HG02623 (cell line): ENCODE measurements around the gene CLDN20.
"Not testable (repeated sequence)": the region's sequence is repeated elsewhere in the genome, so short reads cannot be mapped to it uniquely, and the experiment has no call there.

Experiments
- ATAC-seq: cut with Tn5 transposase; IDR thresholded peaks from one replicate; pipeline ENCODE4 v1.9.1; 2021; ENCODE audit warnings: moderate library complexity; ENCODE audit not compliant: unreplicated experiment

CLDN20 gene

DNA sequence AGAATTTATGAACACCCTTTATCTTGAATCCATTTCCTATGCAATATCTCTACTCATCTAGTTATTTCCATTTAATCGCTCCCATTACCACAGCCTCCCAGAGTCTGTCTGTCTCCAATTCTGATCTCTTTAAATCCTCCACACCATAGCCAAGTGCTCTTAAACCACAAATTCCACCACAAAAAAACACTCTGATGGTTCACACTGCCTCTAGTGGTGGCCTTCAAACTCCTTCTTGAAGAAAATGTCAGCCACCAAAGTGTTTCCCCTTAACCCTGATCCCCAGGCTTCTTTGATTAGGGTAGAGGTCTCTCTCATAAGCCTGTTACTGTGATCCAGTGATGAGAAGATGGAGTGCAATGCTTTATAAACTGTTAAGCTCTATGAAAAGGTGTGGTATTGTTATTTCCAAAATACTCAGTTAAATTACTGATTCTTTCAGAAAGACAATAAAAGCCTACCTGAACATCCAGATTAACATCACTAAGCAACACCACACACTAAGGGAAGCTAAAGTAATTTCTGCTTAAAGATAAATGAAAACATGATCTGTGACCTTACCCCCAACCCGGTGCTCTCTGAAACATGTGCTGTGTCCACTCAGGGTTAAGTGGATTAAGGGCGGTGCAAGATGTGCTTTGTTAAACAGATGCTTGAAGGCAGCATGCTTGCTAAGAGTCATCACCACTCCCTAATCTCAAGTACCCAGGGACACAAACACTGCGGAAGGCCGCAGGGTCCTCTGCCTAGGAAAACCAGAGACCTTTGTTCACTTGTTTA, 4.5 kb downstream of the CLDN20 start:
- ATAC-seq, result not testable (repeated sequence)

DNA sequence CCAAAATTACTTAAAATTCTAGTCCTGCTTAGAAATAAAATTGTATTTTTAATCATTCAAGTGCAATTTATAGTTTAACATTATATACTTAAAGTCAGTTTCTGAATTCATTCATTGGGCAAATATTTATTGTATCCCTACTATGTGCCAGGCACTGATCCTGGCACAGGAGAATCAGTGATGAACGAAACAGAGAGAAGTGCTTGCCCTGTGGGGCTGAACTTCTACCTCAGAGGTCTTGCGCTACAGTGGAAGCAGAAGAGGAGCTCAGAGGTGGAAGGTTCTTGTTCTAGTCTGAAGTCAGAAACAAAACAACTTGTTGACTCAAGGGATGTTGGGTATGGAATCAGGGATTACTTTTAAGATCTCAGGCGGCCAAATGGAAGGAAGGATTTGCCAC, 6.0 kb downstream of the CLDN20 start:
- ATAC-seq, result no peak

DNA sequence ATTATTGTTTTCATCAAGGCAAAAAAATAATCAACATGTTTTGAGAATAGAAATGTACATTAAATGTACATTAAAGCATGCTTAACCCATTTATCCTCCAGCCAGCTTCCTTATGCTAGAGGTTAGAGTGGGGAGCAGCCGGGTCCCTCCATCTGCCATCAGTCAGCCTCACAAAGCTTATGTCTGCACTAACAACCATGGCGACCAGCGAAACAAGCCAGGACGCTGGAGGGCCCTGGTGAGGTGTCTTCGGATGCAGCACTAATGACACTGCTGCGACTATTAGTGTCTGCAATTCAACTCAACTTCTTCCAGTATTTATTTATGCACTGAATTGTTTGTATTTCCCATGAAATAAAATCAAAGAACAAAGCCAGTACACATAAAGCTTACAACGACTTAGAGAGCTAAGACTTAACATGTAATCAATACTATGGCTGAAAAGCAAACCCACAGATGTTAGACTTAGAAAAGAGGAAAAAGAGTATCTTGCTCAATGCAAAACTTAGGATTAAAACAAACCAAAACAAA, 6.8 kb downstream of the CLDN20 start:
- no peak for ATAC-seq

DNA sequence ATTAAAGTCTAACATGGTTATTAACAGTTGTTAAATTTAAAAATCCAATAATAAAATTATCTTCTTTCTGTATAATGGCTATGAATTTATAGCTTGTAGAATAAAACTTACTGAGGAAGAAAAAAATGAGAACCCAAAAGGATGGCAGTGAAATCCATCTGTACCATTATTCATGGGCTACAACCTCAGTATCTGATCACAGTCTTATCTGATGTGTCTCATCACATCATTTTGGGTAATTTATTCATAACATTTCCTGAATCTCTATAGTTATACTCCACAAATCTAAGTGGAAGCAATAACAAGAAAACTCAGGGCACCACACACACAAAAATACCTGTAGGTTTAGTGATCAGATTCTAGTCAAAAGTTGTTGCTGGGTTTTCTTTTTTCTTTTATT, 7.3 kb downstream of the CLDN20 start:
- ATAC-seq, result no peak

DNA sequence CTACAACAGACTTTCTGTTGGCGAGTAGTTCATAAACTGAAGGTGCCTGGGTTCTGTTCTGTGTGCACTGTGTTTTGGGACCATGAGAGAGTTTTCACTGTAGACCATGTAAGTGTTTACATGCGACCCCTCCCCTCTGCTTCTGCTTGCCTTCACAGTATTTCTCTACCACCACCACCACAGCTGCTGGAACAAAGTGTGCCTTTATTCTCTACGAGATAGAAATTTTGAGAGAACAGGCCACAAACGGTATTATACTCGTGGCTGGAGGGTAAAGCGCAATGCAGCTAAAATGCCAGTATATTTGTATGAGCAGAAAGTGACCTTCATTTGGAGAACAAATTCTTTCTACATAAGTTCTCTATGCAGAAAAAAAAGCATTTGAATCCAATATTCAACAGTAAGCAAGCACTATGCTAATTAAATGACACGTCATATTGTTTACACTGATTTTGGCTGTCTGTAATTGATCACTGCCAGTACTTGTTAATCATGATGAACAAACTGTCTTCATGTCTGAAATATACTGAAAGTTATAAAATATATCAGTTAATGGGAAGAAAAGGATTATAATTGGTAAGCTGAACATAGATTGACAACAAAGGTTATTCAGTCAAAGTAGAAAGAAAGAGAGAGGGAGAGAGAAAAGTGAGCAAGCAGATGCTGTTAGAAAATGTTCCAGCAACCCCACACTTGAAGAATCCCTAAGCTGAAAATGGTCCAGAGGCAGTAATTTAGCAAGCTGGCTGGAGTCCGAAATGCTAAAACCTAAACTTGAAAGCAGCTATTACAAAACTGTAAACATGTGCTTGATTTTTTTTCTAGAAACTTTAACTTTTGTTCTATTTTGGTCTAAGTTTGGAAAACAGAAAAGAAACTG, 8.8 kb downstream of the CLDN20 start:
- no peak for ATAC-seq

DNA sequence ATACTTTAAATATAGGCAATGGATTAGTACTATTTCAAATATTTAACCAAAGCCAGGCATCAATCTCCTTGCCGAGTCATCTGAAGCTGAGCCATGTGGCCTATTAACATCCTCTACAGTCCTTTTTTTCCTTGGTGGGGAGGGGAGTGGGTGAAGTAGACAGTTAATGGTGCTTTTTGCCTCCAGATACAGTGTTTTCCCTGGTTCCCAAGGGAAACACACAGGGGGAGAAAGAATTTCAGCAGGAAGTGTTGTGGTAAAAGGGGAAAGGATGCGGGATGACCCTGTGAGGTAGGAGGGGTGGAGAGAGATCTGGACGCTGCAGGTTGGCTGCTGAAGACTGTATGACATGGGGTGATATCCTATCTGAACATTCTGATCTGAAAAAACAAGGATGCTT, 9.6 kb downstream of the CLDN20 start:
- ATAC-seq, result no peak

DNA sequence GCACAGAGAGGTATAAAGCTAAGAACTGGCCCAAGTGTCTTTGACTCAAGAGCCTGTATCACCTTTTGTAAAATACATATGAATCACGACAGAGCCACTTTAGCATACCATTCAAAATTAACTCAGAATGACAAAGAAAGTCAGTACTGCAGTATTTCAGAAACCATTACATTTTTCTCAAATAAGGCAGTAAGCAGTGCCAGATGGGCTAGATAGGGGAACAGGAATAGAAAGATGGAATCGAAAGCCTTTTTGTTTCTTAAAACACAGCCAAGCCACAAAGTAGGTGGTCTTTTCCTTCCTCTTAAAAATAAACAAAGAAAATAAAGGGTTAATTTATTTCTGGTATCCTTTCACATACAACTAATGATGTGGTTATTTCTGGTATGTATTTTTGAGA, 10.3 kb downstream of the CLDN20 start:
- ATAC-seq, result no peak

DNA sequence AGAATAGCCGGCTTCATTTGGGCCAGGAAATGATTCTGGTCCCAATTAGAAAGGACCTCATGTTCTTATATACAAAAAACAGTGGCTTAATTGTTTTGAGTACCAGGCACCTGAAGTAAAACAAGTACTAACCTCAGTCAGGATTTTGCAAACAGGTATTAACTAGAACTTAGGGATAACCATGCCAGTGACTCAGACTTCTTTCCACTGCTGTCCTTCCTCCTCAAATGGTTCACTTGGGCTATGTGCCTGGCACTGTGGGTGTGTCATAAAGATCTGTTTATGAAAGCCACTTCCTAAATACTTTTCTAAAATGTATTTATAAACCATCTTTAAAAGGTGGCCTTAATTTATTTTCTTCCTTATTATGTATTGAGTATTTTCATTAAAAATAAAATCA, 10.7 kb downstream of the CLDN20 start:
- ATAC-seq, result no peak

DNA sequence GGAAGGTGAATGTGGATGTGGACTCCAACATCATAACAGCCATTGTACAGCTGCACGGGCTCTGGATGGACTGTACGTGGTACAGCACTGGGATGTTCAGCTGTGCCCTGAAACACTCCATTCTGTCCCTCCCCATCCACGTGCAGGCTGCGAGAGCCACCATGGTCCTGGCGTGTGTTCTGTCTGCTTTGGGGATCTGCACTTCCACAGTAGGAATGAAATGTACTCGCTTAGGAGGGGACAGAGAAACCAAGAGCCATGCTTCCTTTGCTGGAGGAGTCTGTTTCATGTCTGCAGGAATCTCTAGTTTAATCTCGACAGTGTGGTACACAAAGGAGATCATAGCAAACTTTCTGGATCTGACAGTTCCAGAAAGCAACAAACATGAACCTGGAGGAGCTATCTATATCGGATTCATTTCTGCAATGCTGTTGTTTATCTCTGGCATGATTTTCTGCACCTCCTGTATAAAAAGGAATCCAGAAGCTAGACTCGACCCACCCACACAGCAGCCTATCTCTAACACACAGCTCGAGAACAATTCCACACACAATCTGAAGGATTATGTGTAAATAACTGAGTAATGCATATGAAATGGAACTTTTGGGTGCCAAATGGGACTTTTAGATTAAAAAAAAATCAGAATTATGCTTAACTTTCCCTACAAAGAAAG, 12.1 kb downstream of the CLDN20 start:
- ATAC-seq, result no peak

DNA sequence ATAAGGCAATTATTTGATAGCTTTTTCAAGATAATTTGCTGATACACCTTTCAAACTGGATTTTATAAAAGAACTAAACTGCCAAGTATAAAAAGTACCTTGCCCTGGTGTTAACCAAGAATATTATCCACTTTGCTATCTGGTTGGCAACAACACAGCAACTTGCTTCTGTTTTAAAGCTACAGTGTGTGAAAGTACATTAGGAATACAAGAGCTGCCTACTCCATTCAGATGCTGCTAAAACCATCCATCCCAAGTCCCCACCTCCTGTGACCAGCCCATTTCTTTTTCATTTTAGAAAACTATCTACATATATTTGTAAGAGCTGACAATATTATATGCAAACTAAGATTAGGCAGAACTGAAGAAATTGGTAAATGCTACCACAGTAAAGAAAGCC, 12.8 kb downstream of the CLDN20 start:
- ATAC-seq, result no peak

DNA sequence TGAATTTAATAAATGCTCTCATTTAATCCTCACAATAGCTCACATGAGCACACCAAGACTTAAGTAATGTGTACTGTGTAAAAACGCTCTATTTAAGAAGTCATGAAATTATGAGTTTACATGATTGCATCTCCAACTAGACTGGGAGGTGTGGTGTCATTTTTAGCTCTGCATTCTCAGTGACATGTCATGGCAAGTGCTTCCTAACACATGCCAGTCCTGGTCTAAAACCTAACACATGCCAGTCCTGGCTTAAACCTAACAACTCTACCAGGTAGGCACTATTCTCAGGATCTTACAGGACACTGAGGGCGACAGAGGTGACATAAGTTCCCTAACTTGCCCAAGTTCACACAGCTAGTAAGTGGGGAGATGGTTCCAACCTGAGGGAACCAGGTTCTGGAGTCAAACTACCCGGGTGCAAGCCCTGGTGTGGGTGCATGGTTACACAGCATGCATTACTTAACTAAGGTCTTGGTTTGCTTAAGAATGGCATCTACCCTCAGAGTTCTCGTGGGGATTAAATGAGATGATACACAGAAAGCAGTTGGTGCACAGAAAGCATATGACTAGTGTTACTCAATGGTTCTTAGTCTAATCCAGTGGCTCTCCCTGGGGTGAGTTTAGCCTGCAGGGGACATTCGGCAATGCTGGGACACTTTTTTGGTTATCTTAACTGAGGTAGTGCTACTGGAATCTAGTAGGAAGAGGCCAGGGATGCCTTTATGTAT, 14.7 kb downstream of the CLDN20 start:
- no peak for ATAC-seq

DNA sequence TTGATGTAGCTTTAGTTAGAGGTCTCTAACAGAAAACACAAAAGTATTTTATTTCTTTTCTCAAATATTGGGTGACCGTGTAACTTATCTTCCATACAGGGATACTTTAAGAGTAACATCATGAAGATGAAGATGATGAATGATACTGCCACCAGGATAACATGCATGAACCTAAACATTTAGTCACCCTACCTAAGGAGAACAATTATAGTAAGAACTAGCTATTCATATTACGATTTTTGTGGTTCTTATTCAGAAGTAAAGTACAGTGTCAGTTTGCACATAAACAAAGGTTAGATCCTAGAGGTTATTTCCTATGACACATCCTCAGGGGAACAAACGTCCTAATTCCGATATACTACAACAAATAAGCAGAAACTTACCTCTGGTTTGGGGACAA, 21.0 kb downstream of the CLDN20 start:
- ATAC-seq, result no peak

DNA sequence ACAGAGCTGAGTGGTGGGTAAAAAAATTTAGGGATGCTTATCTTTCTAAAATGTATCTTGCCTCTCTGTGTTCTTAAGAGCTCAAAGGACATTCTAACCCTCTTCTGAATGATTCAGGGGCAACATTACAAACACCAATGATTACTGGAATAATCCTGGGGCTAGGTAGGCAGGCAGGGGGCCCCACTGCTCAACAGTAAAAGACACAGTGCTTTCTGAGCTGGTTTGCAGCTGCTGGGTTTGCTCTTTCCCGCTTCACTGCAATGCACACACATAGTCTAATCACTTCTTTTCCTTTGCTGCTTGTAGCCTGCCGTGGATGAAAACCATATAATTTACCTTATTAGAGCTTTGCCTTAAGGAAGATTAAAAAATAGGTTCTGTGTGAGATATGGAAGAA, 23.9 kb downstream of the CLDN20 start:
- ATAC-seq, result no peak

DNA sequence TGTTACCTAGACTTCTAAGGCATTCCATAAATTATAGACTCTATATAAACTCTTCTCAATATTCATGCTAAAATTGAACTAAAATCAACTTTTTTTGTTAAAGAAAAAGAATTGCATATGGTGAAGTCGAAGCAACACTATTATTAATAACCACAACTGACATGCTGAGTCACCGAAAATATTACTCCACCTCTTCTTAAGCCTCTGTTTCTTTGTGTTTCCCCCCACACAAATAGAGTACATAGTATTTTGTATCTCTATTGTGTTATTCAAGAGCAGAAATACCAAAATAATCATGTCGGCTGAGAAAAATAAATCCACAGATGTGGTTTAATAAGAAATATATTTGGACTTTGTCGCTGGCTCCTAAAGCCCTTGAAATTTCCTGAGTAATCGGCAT, 26.7 kb downstream of the CLDN20 start:
- ATAC-seq, result no peak

DNA sequence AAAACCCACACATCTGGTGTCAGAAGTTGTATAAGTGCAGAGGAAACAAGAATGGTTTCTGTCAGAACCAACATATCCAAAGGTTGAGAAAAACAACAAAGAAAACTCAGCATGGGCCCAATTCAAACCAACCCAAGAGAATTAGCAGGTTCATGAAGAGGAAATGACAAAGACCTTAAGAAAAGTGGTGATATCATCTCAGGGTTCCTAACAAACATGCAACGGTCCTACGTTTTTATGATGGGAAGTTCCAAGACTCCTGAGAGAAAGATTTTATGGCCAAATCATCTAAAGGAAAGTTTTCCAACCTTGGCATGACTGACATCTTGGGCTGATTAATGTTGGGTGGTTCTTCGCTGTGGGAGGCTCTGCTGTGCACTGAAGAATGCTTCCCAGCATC, 27.5 kb downstream of the CLDN20 start:
- no peak for ATAC-seq

DNA sequence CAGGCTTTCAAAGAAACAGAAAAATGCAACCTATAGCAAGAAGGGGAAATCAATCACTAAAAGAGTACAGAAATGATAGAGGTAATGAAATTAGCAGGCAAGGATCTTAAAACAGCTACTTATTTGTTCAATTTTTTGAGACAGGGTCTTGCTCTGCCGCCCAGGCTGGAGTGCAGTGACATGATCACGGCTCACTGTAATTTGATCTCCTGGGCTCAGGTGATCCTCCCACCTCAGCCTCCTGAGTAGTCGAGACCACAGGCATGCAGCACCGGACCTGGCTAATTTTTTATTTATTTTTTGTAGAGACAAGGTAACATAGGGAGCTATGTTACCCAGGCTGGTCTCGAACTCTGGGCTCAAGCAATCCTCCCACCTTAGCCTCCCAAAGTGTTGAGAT, 28.9 kb downstream of the CLDN20 start:
- ATAC-seq, result no peak

DNA sequence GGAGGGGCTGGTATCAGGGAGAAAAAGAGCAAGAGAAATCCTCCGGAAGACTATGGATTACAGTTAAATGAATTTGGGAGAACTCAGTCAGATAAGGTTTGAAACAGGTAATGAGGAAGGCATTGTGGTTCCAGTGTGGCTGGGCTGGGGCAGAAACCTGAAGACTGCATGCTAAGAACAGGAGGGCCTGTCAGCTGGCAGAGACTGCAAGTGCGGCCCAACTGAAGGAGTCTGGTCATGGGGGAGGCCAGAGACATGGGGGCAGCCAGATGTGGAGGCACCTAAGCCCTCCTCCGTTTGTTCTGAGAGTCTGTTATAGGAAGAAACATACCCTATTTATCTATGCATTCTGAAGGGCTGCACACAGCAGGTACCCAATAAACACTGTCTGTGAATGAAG, 33.9 kb downstream of the CLDN20 start:
- ATAC-seq, result no peak

DNA sequence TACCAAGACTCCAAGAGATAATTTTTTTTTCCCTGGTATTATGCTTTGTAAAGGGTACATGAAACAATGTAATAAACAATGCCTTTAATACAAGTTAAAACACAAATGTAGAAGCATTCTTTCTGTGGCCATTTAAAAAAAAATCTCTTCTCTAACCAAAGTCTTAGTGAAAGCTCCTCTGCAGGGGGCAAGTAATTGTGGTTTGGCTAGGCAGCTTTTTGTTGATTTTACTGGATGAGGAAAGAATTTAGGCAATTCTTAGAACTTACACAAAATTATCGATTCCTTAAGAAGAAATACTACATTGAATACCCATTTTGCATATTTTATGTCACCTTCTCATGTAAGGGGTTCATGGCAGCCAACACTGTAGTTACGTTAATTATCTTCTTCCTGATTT, 38.1 kb downstream of the CLDN20 start:
- no peak for ATAC-seq

DNA sequence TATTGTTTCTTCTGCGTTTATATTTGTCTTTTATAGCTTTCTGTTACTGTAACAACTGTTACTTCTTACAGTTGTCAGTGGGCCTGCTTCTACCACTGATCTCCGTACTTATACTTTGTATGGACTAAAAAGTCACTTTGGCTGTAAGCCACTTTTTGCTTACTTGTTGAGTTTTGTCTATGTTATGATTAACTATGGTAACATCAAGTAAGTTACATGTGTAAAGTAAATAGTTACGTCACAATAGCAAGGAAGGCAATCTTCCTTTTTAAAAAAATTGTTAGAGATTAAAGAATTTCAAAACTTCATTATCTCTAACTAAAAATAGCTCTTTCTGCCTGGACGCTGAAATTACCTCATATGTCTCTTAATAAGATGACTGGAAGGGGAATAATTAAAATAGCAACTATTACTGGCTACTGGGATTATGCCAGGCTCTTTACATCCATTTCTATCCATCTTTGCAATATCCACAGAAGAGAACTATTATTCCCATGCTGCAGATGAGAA, 39.6 kb downstream of the CLDN20 start:
- no peak for ATAC-seq

DNA sequence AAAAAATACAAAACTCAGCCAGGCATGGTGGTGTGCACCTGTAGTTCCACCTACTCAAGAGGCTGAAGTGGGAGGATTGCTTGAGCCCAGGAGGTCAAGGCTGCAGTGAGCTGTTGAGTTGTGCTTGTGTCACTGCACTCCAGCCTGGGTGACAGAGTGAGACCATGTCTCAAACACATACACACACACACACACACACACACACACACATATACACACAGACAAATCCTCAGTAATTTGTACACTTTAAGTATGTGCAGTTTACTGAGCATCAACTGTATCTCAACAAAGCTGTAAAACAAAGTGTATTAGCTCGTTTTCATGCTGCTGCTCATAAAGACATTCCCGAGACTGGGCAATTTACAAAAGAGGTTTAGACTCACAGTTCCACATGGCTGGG, 43.1 kb downstream of the CLDN20 start:
- ATAC-seq, result no peak

DNA sequence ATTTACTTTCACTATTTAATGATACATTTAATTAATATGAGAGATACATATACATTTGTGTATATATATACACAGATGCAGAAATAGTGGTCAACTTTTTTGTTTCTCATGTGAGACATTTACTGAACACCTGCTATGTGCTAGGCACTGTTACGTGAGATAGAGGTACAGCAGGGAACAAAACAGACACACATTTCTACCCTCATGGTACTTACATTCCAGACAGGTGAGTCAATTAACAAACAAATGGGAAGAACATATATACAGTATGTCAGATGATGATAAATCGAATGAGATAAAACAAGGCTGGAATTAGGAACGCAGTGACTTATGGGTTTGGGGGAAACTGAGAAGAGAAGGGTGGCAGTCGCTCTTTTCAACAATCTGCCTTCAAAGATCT, 45.3 kb downstream of the CLDN20 start:
- ATAC-seq, result no peak
